ENCODE measurements around the gene KCNJ15. TPM values are rescaled to one million over a fixed set of nuclear protein-coding genes. Genes with fewer than 3 reads are reported as not detected.

Gene KCNJ15
- total RNA-seq, 1 donor from 2014 or later, result 0.97 TPM

DNA sequence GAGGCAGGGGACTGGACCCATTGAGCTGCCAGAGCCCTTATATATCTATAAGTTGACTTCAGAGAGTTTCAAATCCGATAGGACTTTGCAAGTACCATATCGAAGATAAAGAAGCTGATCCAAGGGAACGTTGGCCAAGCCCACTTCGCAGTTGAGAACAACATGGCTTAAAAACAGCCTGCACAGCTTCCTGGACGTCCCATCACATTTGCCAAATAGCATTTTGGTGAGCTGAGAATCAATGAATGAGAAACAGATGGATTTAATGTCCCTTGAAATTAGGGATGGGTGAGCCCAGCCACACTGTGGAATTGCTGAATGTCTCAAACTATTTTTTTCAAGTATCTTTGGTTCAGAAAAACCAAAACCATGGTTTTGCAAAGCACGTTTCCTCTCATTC, 64.8 kb downstream of the KCNJ15 start:
- H3K27me3 Mint-ChIP-seq (ENCODE audit: unreplicated experiment), result no peaks in the 10 kb centered on the region
- no peak overlapping the region for H3K27ac Mint-ChIP-seq (ENCODE audit: unreplicated experiment)
- no peaks in the 10 kb centered on the region for H3K36me3 Mint-ChIP-seq (ENCODE audit: low read depth, unreplicated experiment)
- TF ChIP-seq, protein P1, sequence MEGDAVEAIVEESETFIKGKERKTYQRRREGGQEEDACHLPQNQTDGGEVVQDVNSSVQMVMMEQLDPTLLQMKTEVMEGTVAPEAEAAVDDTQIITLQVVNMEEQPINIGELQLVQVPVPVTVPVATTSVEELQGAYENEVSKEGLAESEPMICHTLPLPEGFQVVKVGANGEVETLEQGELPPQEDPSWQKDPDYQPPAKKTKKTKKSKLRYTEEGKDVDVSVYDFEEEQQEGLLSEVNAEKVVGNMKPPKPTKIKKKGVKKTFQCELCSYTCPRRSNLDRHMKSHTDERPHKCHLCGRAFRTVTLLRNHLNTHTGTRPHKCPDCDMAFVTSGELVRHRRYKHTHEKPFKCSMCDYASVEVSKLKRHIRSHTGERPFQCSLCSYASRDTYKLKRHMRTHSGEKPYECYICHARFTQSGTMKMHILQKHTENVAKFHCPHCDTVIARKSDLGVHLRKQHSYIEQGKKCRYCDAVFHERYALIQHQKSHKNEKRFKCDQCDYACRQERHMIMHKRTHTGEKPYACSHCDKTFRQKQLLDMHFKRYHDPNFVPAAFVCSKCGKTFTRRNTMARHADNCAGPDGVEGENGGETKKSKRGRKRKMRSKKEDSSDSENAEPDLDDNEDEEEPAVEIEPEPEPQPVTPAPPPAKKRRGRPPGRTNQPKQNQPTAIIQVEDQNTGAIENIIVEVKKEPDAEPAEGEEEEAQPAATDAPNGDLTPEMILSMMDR (IDR thresholded peaks at IDR 0.05; ENCODE audit: unreplicated experiment), result no peak
- H3K4me1 Mint-ChIP-seq (ENCODE audit: unreplicated experiment), result peaks cover 13% of the 10 kb centered on the region
- H3K4me3 Mint-ChIP-seq (ENCODE audit: unreplicated experiment), result no peak overlapping the region
- no peaks in the 10 kb centered on the region for H3K9me3 Mint-ChIP-seq (ENCODE audit: unreplicated experiment)
- no peak for DNase-seq (ENCODE audit: low spot score)

DNA sequence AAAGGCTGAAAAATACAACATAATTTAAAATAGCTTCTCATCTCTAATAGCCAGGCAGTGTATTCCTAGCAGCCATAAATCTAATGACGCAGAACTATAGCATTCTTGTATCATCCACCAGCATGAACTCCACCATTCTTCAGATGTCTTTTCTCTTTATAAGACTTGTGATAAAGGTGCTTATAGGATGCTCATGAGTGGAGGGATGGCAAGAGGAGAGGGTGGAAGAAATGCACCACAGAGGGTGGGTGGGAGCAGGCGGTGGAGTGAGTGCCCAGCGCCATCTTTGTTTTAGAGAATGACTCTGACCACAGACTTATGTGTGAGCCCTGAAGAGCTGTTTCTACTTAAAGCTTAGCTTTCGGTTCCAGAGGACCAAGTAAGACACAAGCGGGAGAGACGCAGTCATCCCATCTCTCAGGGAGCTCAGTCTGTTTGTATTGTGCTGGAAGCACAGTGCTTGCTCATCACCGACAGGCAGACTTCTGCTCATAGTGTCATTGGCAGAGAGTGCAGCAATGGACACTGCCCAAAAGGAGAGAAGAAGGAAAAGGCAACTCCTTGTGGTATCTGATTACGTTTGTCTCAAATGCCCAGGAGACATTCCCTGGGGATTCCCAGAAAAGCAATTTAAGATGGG, 65.6 kb downstream of the KCNJ15 start:
- Mint-ChIP-seq H3K36me3 (ENCODE audit: low read depth, unreplicated experiment) (no peaks in the 10 kb centered on the region), H3K9me3 (ENCODE audit: unreplicated experiment) (no peaks in the 10 kb centered on the region), H3K27ac (ENCODE audit: unreplicated experiment) (no peak overlapping the region), H3K4me1 (ENCODE audit: unreplicated experiment) (peaks cover 13% of the 10 kb centered on the region), H3K4me3 (ENCODE audit: unreplicated experiment) (no peak overlapping the region), H3K27me3 (ENCODE audit: unreplicated experiment) (no peaks in the 10 kb centered on the region)
- DNase-seq (ENCODE audit: low spot score), result no peak
- TF ChIP-seq, protein P1 (IDR thresholded peaks at IDR 0.05; ENCODE audit: unreplicated experiment), result no peak

DNA sequence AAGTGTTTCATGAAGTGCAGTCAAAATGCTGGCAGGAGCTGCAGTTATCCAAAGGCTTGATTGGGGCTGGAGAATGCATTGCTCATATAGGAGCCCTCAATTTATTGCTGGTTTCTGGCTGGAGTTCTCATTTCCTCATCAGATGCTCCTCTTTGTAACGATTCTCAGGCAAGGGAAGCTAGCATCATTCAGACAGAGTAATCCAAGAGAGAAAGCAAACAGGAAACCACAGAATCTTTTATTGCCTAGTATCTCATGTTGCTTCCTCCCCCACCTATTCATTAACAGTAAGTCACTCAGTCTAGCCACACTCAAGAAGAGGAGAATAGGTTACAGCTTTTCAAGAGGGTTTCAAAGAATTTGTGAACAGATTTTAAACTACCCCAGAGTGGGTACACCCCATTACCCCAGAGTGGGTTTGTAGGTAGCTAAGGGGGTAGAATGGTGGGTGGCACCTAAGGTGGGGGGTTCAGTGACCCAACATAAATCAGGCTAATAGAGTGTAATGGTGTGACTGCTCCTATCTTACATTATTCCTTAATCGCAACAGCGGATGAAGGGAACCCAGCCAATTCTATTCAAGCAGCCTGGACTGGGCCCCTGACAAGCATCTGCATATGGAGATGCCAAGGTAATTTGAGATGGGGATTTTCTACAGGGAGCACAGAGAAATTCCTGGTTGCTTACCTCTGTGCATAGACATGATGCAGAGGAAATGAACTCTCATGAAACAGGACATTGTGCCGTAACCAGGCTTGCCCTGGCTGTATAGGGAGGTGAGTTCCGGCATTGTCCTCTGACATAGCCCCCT, 67.1 kb downstream of the KCNJ15 start:
- Mint-ChIP-seq H3K27ac (ENCODE audit: unreplicated experiment) (no peak overlapping the region), H3K4me3 (ENCODE audit: unreplicated experiment) (peak overlapping the region; percentile 32), H3K4me1 (ENCODE audit: unreplicated experiment) (peaks cover 13% of the 10 kb centered on the region), H3K9me3 (ENCODE audit: unreplicated experiment) (no peaks in the 10 kb centered on the region), H3K27me3 (ENCODE audit: unreplicated experiment) (no peaks in the 10 kb centered on the region), H3K36me3 (ENCODE audit: low read depth, unreplicated experiment) (no peaks in the 10 kb centered on the region)
- no peak for DNase-seq (ENCODE audit: low spot score)
- TF ChIP-seq, protein P1 (IDR thresholded peaks at IDR 0.05; ENCODE audit: unreplicated experiment), result no peak

DNA sequence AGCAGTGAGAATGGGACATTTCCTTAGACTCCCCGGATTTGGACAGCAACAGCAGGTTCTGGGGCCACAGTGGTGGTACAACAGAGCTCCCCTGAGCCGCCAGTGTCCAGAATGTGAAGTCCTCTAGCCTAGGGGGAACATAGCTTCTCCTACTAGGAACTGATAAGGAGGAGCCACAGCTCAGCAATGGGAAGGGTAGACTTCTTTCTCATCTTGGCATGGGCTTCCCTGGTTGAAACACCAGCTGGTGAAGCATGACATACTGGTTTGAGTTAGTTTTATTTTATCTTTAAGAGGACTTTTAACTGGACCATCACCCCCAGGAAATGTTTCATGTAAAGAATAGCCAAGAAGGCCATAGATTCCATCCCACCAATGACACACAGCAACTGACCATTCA, 68.4 kb downstream of the KCNJ15 start:
- no peak for DNase-seq (ENCODE audit: low spot score)
- Mint-ChIP-seq H3K27ac (ENCODE audit: unreplicated experiment) (no peak overlapping the region), H3K4me3 (ENCODE audit: unreplicated experiment) (no peak overlapping the region), H3K9me3 (ENCODE audit: unreplicated experiment) (no peaks in the 10 kb centered on the region), H3K36me3 (ENCODE audit: low read depth, unreplicated experiment) (no peaks in the 10 kb centered on the region), H3K4me1 (ENCODE audit: unreplicated experiment) (peaks cover 13% of the 10 kb centered on the region), H3K27me3 (ENCODE audit: unreplicated experiment) (no peaks in the 10 kb centered on the region)
- TF ChIP-seq, protein P1 (IDR thresholded peaks at IDR 0.05; ENCODE audit: unreplicated experiment), result no peak

All from endothelial cell (in vitro differentiated cells).